ENCODE measurements around the gene NAA40.
A peak's percentile ranks its signal among the peaks of the same experiment; 100 is the strongest.

Gene NAA40

GRCh38 chr11:63914896-63915691 lies 23.7 kb upstream of the NAA40 start:
- TF ChIP-seq CTCF (IDR thresholded peaks at IDR 0.05): no peak

- peak; percentile 52 for TF ChIP-seq CTCF (IDR thresholded peaks at IDR 0.05)
These were observed 22.6 kb upstream of the NAA40 start for GRCh38 chr11:63915961-63916836.

- no peak for TF ChIP-seq CTCF (IDR thresholded peaks at IDR 0.05)
These were observed 21.7 kb upstream of the NAA40 start, which contains the start of gene RCOR2 for GRCh38 chr11:63916837-63917691. TSS of gene RCOR2 (minus strand) at chr11:63917164. CDS start at chr11:63916456, 708 bp downstream.

GRCh38 chr11:63917692-63918506 lies 20.9 kb upstream of the NAA40 start:
- no peak for TF ChIP-seq CTCF (IDR thresholded peaks at IDR 0.05)

- no peak for TF ChIP-seq CTCF (IDR thresholded peaks at IDR 0.05)
These were observed 20.2 kb upstream of the NAA40 start for GRCh38 chr11:63918507-63919191.

- TF ChIP-seq CTCF (IDR thresholded peaks at IDR 0.05): no peak
These were observed 19.3 kb upstream of the NAA40 start for GRCh38 chr11:63919267-63920125.

Measured in LNCAP (cell line).